Measurements from ENCODE around the gene RAB31. TPM values are rescaled to one million over a fixed set of nuclear protein-coding genes. Genes with fewer than 3 reads are reported as not detected.

Gene RAB31
- total and polyA plus RNA-seq, 2 of the 13 experiments (the other 11 are each of a cell fraction or from before 2014, with no cell fraction given): 1.1 to 1.7 TPM

DNA sequence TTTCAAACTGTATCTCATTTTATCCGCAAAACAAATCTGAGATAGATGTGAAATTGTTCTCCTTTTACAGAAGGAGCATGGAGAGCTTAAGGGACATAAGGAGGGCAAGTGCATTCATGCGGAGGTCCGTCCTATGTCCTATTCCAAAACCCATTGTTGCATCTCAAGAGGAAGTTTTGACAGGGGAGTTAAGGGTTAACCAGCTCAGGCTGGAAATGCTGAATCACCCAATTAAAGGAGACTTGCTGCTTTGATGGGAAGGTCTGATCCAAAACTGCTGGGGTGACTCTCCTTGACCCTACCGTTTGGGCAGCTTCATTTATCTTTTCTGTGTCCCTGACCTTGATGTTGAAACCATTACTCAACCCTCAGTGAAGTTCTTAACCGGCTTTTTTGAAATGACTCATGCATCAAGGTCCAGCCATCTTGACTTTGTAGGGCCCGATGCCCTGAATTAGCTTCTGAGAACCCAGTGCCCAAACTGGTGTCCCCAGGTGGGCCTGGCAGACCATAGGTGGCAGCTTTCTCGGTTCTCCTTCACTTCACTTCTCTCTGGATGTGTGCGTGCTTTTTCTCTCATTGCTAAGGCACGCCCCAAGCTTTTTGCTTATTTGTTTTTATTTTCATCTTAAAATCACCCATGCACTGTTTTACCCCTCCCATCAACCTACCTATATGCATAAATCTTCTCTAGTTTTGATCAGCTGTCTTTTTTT lies 161.8 kb downstream of the RAB31 start (continued):
- TF ChIP-seq NFRKB (IDR thresholded peaks at IDR 0.05): no peak
- TF ChIP-seq CEBPG (CRISPR knock-in tag; IDR thresholded peaks at IDR 0.05): peak; percentile 89
- TF ChIP-seq, protein P1, sequence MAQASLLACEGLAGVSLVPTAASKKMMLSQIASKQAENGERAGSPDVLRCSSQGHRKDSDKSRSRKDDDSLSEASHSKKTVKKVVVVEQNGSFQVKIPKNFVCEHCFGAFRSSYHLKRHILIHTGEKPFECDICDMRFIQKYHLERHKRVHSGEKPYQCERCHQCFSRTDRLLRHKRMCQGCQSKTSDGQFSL (CRISPR knock-in tag; IDR thresholded peaks at IDR 0.05): no peak
- TF ChIP-seq, protein P2, sequence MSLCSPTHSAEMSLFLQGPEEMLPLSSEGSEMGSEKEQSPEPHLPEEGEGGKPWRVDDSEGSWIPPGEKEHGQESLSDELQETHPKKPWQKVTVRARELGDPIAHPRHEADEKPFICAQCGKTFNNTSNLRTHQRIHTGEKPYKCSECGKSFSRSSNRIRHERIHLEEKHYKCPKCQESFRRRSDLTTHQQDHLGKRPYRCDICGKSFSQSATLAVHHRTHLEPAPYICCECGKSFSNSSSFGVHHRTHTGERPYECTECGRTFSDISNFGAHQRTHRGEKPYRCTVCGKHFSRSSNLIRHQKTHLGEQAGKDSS (CRISPR knock-in tag; IDR thresholded peaks at IDR 0.05; ENCODE audit: borderline replicate concordance, low read depth): no peak
- TF ChIP-seq BCL3 (CRISPR knock-in tag; IDR thresholded peaks at IDR 0.05): no peak
- TF ChIP-seq ZBTB38 (CRISPR knock-in tag; IDR thresholded peaks at IDR 0.05): no peak
- TF ChIP-seq CREBL2 (CRISPR knock-in tag; IDR thresholded peaks at IDR 0.05; ENCODE audit: borderline replicate concordance): no peak
- no peak for TF ChIP-seq ZSCAN22 (CRISPR knock-in tag; IDR thresholded peaks at IDR 0.05)
- no peak for TF ChIP-seq ZNF839 (CRISPR knock-in tag; IDR thresholded peaks at IDR 0.05; ENCODE audit: borderline replicate concordance)
- no peak for TF ChIP-seq RFX5 (IDR thresholded peaks at IDR 0.05; ENCODE audit: low read depth, low read length)
- TF ChIP-seq RBAK (CRISPR knock-in tag; IDR thresholded peaks at IDR 0.05): no peak
- no peak for TF ChIP-seq GLMP (CRISPR knock-in tag; IDR thresholded peaks at IDR 0.05; ENCODE audit: borderline replicate concordance)
- TF ChIP-seq FUBP1 (CRISPR knock-in tag; IDR thresholded peaks at IDR 0.05; ENCODE audit: borderline replicate concordance): no peak
- TF ChIP-seq ZNF160 (CRISPR knock-in tag; IDR thresholded peaks at IDR 0.05): no peak
- no peak for TF ChIP-seq ZNF232 (CRISPR knock-in tag; IDR thresholded peaks at IDR 0.05; ENCODE audit: borderline replicate concordance)
- no peak for TF ChIP-seq ZZZ3 (CRISPR knock-in tag; IDR thresholded peaks at IDR 0.05; ENCODE audit: borderline replicate concordance)
- TF ChIP-seq SIN3B (IDR thresholded peaks at IDR 0.05; ENCODE audit: low read length): no peak
